ENCODE results near the gene CFAP299.
"Not testable (repeated sequence)": the region's sequence is repeated elsewhere in the genome, so short reads cannot be mapped to it uniquely, and the experiment has no call there.

The CFAP299 gene

GRCh38 chr4:80586716-80587115, 251.2 kb downstream of the CFAP299 start:
- no peak for DNase-seq (ENCODE audit: low read depth in 1 of 2, low spot score in 1 of 2)

GRCh38 chr4:80587871-80588385, 252.4 kb downstream of the CFAP299 start:
- DNase-seq (ENCODE audit: low read depth in 1 of 2, low spot score in 1 of 2): no peak

GRCh38 chr4:80592950-80593349, 257.4 kb downstream of the CFAP299 start:
- no peak for DNase-seq (ENCODE audit: low read depth in 1 of 2, low spot score in 1 of 2)

GRCh38 chr4:80594701-80595100, 259.2 kb downstream of the CFAP299 start:
- DNase-seq (ENCODE audit: low read depth in 1 of 2, low spot score in 1 of 2): no peak

GRCh38 chr4:80608281-80608980, 272.9 kb downstream of the CFAP299 start:
- DNase-seq (ENCODE audit: low read depth in 1 of 2, low spot score in 1 of 2): no peak

- DNase-seq (ENCODE audit: low read depth in 1 of 2, low spot score in 1 of 2): no peak
Observed at GRCh38 chr4:80610199-80610598, 274.7 kb downstream of the CFAP299 start.

GRCh38 chr4:80610845-80611677, 275.5 kb downstream of the CFAP299 start:
- DNase-seq (ENCODE audit: low read depth in 1 of 2, low spot score in 1 of 2): no peak

- no peak for DNase-seq (ENCODE audit: low read depth in 1 of 2, low spot score in 1 of 2)
Observed at GRCh38 chr4:80611678-80611979, 276.1 kb downstream of the CFAP299 start.

- DNase-seq (ENCODE audit: low read depth in 1 of 2, low spot score in 1 of 2): no peak
Observed at GRCh38 chr4:80613470-80613869, 277.9 kb downstream of the CFAP299 start.

- no peak for DNase-seq (ENCODE audit: low read depth in 1 of 2, low spot score in 1 of 2)
Observed at GRCh38 chr4:80614319-80614718, 278.8 kb downstream of the CFAP299 start.

GRCh38 chr4:80615099-80615498, 279.6 kb downstream of the CFAP299 start:
- no peak for DNase-seq (ENCODE audit: low read depth in 1 of 2, low spot score in 1 of 2)

GRCh38 chr4:80619070-80619674, 283.6 kb downstream of the CFAP299 start:
- DNase-seq (ENCODE audit: low read depth in 1 of 2, low spot score in 1 of 2): no peak

- no peak for DNase-seq (ENCODE audit: low read depth in 1 of 2, low spot score in 1 of 2)
Observed at GRCh38 chr4:80631861-80632260, 296.3 kb downstream of the CFAP299 start.

GRCh38 chr4:80637190-80637589, 301.7 kb downstream of the CFAP299 start:
- no peak for DNase-seq (ENCODE audit: low read depth in 1 of 2, low spot score in 1 of 2)

GRCh38 chr4:80646061-80646460, 310.5 kb downstream of the CFAP299 start:
- DNase-seq (ENCODE audit: low read depth in 1 of 2, low spot score in 1 of 2): no peak

- DNase-seq (ENCODE audit: low read depth in 1 of 2, low spot score in 1 of 2): no peak
Observed at GRCh38 chr4:80655662-80656061, 320.1 kb downstream of the CFAP299 start.

GRCh38 chr4:80670118-80670517, 334.6 kb downstream of the CFAP299 start:
- not testable (repeated sequence) for DNase-seq (ENCODE audit: low read depth in 1 of 2, low spot score in 1 of 2)

- DNase-seq (ENCODE audit: low read depth in 1 of 2, low spot score in 1 of 2): no peak
Observed at GRCh38 chr4:80678413-80678812, 342.9 kb downstream of the CFAP299 start.

GRCh38 chr4:80680934-80681333, 345.4 kb downstream of the CFAP299 start:
- no peak for DNase-seq (ENCODE audit: low read depth in 1 of 2, low spot score in 1 of 2)

- DNase-seq (ENCODE audit: low read depth in 1 of 2, low spot score in 1 of 2): no peak
Observed at GRCh38 chr4:80685214-80685613, 349.7 kb downstream of the CFAP299 start.

- not testable (repeated sequence) for DNase-seq (ENCODE audit: low read depth in 1 of 2, low spot score in 1 of 2)
Observed at GRCh38 chr4:80687736-80688135, 352.2 kb downstream of the CFAP299 start.

- no peak for DNase-seq (ENCODE audit: low read depth in 1 of 2, low spot score in 1 of 2)
Observed at GRCh38 chr4:80694171-80694570, 358.6 kb downstream of the CFAP299 start.
